Trophoblast cell (in vitro differentiated cells and primary cell): ENCODE results near the gene PKLR.
A peak's percentile ranks its signal among the peaks of the same experiment; 100 is the strongest.

Source experiments
- DNase-seq, 2 donors: peaks; one replicate each; pipeline ENCODE4 v3.0.0-alpha.2; 2016
- H2AFZ ChIP-seq: 2 replicates; pipeline ENCODE4 v1.6.1; 2013; ENCODE audit warnings: low read length, moderate library complexity, mild to moderate bottlenecking; ENCODE audit not compliant: insufficient read depth, poor library complexity
- H2AK5ac ChIP-seq: 2 replicates; pipeline ENCODE4 v1.6.1; 2013; ENCODE audit warnings: mild to moderate bottlenecking, low read length
- H2BK120ac ChIP-seq: 2 replicates; pipeline ENCODE4 v1.6.1; 2013; ENCODE audit warnings: low read length, mild to moderate bottlenecking, moderate library complexity; ENCODE audit not compliant: insufficient read depth, poor library complexity
- H2BK12ac ChIP-seq: 2 replicates; pipeline ENCODE4 v1.6.1; 2013; ENCODE audit warnings: mild to moderate bottlenecking, low read length, moderate library complexity
- H2BK5ac ChIP-seq: 2 replicates; pipeline ENCODE4 v1.6.1; 2013; ENCODE audit warnings: low read length, low read depth, moderate library complexity, mild to moderate bottlenecking; ENCODE audit not compliant: poor library complexity
- H3K14ac ChIP-seq: 2 replicates; pipeline ENCODE4 v1.6.1; 2013; ENCODE audit warnings: mild to moderate bottlenecking, low read length
- H3K18ac ChIP-seq: 2 replicates; pipeline ENCODE4 v1.6.1; 2013; ENCODE audit warnings: mild to moderate bottlenecking, low read length
- H3K23ac ChIP-seq: 2 replicates; pipeline ENCODE4 v1.6.1; 2013; ENCODE audit warnings: low read length
- H3K27ac ChIP-seq: 2 replicates; pipeline ENCODE4 v1.5.1; 2013; ENCODE audit warnings: low read depth, mild to moderate bottlenecking, inconsistent platforms, low read length, moderate library complexity
- H3K27me3 ChIP-seq: 2 replicates; pipeline ENCODE4 v1.6.1; 2013; ENCODE audit warnings: inconsistent platforms, mild to moderate bottlenecking, low read length, moderate library complexity; ENCODE audit not compliant: insufficient read depth
- H3K36me3 ChIP-seq, 2 experiments: 1 replicate in 1 of 2; 2 replicates in 1 of 2; pipeline ENCODE4 v1.6.1; 2013; ENCODE audit warnings: low read length in 2 of 2, mild to moderate bottlenecking in 2 of 2, moderate library complexity in 1 of 2; ENCODE audit not compliant: insufficient read depth in 2 of 2, control insufficient read depth in 1 of 2
- H3K4ac ChIP-seq: 2 replicates; pipeline ENCODE4 v1.6.1; 2013; ENCODE audit warnings: low read depth, mild to moderate bottlenecking, low read length, moderate library complexity
- H3K4me1 ChIP-seq, 2 experiments: 1 replicate in 1 of 2; 2 replicates in 1 of 2; pipeline ENCODE4 v1.6.1; 2013; ENCODE audit warnings: low read length in 2 of 2, mild to moderate bottlenecking in 2 of 2, moderate library complexity in 1 of 2; ENCODE audit not compliant: insufficient read depth in 2 of 2, control insufficient read depth in 1 of 2
- H3K4me2 ChIP-seq: 2 replicates; pipeline ENCODE4 v1.6.1; 2013; ENCODE audit warnings: inconsistent platforms, mild to moderate bottlenecking, low read length, moderate library complexity
- H3K4me3 ChIP-seq: 2 replicates; pipeline ENCODE4 v1.5.1; 2013; ENCODE audit warnings: mild to moderate bottlenecking, low read depth, low read length, inconsistent platforms
- H3K79me1 ChIP-seq: one replicate; pipeline ENCODE4 v1.6.1; 2013; ENCODE audit warnings: low read length
- H3K79me2 ChIP-seq: 2 replicates; pipeline ENCODE4 v1.6.1; 2013; ENCODE audit warnings: low read length, mild to moderate bottlenecking; ENCODE audit not compliant: control insufficient read depth, insufficient read depth, poor library complexity
- H3K9ac ChIP-seq: 2 replicates; pipeline ENCODE4 v1.6.1; 2013; ENCODE audit warnings: mild to moderate bottlenecking, low read length
- H3K9me3 ChIP-seq: 2 replicates; pipeline ENCODE4 v1.6.1; 2013; ENCODE audit warnings: low read depth, mild to moderate bottlenecking, control low read depth, inconsistent platforms, low read length; ENCODE audit not compliant: insufficient read depth
- H4K12ac ChIP-seq: 2 replicates; pipeline ENCODE4 v1.6.1; 2013; ENCODE audit warnings: low read depth, mild to moderate bottlenecking, low read length, moderate library complexity
- H4K8ac ChIP-seq: 2 replicates; pipeline ENCODE4 v1.6.1; 2013; ENCODE audit warnings: low read depth, mild to moderate bottlenecking, low read length, moderate library complexity
- H4K91ac ChIP-seq: one replicate; pipeline ENCODE4 v1.6.1; 2013; ENCODE audit warnings: low read depth, mild to moderate bottlenecking, low read length, moderate library complexity
- WGBS: extraction: QIAGEN DNeasy Blood & Tissue Kit; methylation state at CpG from one replicate; pipeline ENCODE4 v1.1.7; 2013; ENCODE audit warnings: missing lambda C conversion rate; ENCODE audit not compliant: insufficient read length, insufficient coverage; ENCODE audit errors: extremely low coverage; 5-methylcytosine and 5-hydroxymethylcytosine counted together

The PKLR gene

DNA sequence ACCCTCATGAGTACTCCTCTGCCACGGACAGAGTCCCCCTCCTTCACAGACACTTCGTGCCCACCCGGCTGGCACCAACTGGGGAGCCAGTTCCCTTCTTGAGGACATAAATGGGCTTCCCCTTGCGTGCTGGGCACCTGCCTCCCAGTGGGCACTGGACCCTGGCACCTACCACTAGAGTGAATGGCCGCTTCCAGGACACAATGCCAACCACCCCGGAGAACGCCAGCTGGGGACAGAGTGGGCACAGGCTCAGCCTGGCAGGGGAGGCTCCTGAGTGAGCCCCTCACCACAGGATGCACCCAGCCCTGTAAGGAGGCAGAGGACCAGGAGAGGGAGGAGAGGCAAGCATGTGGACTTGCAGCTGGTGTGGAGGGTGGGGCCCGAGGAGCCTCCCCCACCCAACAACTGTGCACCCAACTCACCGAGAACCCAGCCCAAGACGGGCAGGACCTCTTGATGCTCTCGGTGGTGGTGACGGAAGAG, 47.0 kb downstream of the PKLR start:
- no peak for DNase-seq
- peaks cover 19 to 25% of the 10 kb centered on the region in 2 experiments for H3K36me3 ChIP-seq
- H3K27ac ChIP-seq = no peak overlapping the region
- peak overlapping the region; percentile 33 for H4K12ac ChIP-seq
- peak overlapping the region; percentile 7 for H2BK12ac ChIP-seq
- H3K4ac ChIP-seq = no peak overlapping the region
- H2AFZ ChIP-seq = peak overlapping the region; percentile 67
- no peaks in the 10 kb centered on the region for H3K9me3 ChIP-seq
- peak overlapping the region; percentile 81 for H3K18ac ChIP-seq
- peaks cover 23 to 25% of the 10 kb centered on the region in 2 experiments for H3K4me1 ChIP-seq
- H3K27me3 ChIP-seq = no peaks in the 10 kb centered on the region
- peaks cover 11% of the 10 kb centered on the region for H3K79me2 ChIP-seq
- H2BK120ac ChIP-seq = no peak overlapping the region
- peak overlapping the region; percentile 80 for H4K8ac ChIP-seq
- H3K23ac ChIP-seq = no peak overlapping the region
- peak overlapping the region; percentile 96 for H3K4me2 ChIP-seq
- peak overlapping the region; percentile 84 for H3K4me3 ChIP-seq
- H3K9ac ChIP-seq = no peak overlapping the region
- H2BK5ac ChIP-seq = no peak overlapping the region
- H2AK5ac ChIP-seq = peak overlapping the region; percentile 69
- no CpG with 5 or more reads among the region's 12 CpGs for WGBS
- H3K14ac ChIP-seq = peak overlapping the region; percentile 90
- H4K91ac ChIP-seq = peak overlapping the region; percentile 81
- peaks cover 13% of the 10 kb centered on the region for H3K79me1 ChIP-seq

DNA sequence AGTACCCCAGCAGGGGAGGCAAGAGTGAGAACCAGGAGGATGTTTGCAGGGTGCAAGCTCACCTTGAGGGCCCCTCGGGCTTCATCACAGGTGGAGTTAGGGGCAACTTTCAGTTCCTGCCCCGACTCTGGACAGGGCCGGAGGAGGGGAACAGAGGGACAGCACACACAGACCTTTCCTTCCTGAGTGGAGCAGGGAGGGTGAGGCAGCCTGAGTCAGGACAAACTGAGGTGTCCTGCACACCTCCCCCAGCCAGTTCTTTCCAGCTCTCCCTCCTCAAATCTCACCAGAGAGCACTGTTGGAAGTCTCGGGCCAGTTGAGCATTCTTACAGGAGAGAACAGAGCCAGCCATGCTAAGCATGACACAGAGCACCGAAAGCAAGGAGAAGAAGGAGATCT, 47.4 kb downstream of the PKLR start:
- peak overlapping the region; percentile 8 for H4K91ac ChIP-seq
- H3K4ac ChIP-seq = no peak overlapping the region
- H4K8ac ChIP-seq = no peak overlapping the region
- H2BK12ac ChIP-seq = no peak overlapping the region
- H3K9me3 ChIP-seq = no peaks in the 10 kb centered on the region
- no peaks in the 10 kb centered on the region for H3K27me3 ChIP-seq
- H3K79me1 ChIP-seq = peaks cover 13% of the 10 kb centered on the region
- peaks cover 21 to 23% of the 10 kb centered on the region in 2 experiments for H3K36me3 ChIP-seq
- peaks cover 23 to 25% of the 10 kb centered on the region in 2 experiments for H3K4me1 ChIP-seq
- no peak overlapping the region for H2BK120ac ChIP-seq
- peaks cover 11% of the 10 kb centered on the region for H3K79me2 ChIP-seq
- H4K12ac ChIP-seq = no peak overlapping the region
- no peak overlapping the region for H3K27ac ChIP-seq
- peak overlapping the region; percentile 96 for H3K4me2 ChIP-seq
- no peak overlapping the region for H2AFZ ChIP-seq
- no peak for DNase-seq
- H3K9ac ChIP-seq = no peak overlapping the region
- peak overlapping the region; percentile 69 for H2AK5ac ChIP-seq
- no peak overlapping the region for H3K4me3 ChIP-seq
- WGBS = no CpG with 5 or more reads among the region's 5 CpGs
- no peak overlapping the region for H3K14ac ChIP-seq
- H2BK5ac ChIP-seq = no peak overlapping the region
- no peak overlapping the region for H3K18ac ChIP-seq
- H3K23ac ChIP-seq = no peak overlapping the region

DNA sequence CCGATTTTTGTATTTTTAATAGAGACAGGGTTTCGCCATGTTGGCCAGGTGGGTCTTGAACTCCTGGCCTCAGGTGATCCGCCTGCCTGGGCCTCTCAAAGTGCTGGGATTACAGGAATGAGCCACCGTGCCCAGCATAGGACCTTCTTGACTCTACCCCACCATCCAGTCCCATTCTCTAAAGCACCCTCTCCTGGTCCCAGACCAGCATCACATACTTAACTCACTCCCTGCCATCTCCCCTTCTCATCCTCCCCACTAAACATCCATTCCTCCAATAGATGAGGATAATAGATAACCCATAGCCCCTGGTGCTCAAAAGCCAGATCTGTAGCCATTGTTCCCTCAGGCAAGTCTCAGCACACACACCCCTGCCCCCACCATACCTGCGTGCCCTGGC, 48.0 kb downstream of the PKLR start:
- Histone ChIP-seq H2AK5ac (peak overlapping the region; percentile 6), H3K9me3 (no peaks in the 10 kb centered on the region)
- WGBS = no CpG with 5 or more reads among the region's 5 CpGs

DNA sequence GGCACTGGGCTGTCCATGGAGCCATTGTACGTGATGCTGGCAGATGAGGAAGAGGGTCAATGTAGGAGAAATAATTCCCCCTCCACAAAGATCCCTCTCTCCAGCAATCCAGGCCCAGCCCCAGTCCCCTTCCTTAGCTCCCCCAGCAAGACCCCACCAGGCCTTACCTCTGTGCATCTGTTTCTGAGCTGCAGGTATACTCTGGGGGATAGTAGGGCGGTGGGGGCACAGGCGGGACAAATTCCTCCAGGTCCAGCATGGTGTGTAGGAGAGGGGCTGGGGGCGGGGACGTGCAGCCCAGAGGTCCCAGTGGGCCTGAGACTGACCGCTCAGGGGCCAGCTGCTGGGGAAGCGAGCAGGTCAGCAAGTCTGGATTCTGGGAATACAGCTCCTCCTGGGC, 49.7 kb downstream of the PKLR start:
- no peak overlapping the region for H3K23ac ChIP-seq
- no peak overlapping the region for H2AFZ ChIP-seq
- peak overlapping the region; percentile 0 for H2BK12ac ChIP-seq
- H3K79me2 ChIP-seq = peaks cover 11% of the 10 kb centered on the region
- no peak overlapping the region for H2BK120ac ChIP-seq
- H3K79me1 ChIP-seq = peaks cover 13% of the 10 kb centered on the region
- H4K91ac ChIP-seq = no peak overlapping the region
- H3K9me3 ChIP-seq = no peaks in the 10 kb centered on the region
- no peak overlapping the region for H3K4ac ChIP-seq
- H4K12ac ChIP-seq = no peak overlapping the region
- H3K27ac ChIP-seq = no peak overlapping the region
- no CpG with 5 or more reads among the region's 7 CpGs for WGBS
- H3K9ac ChIP-seq = no peak overlapping the region
- peaks cover 23 to 25% of the 10 kb centered on the region in 2 experiments for H3K4me1 ChIP-seq
- peaks cover 22 to 31% of the 10 kb centered on the region in 2 experiments for H3K36me3 ChIP-seq
- DNase-seq = no peak
- H3K18ac ChIP-seq = no peak overlapping the region
- no peak overlapping the region for H3K14ac ChIP-seq
- H3K27me3 ChIP-seq = no peaks in the 10 kb centered on the region
- H4K8ac ChIP-seq = no peak overlapping the region
- no peak overlapping the region for H2AK5ac ChIP-seq
- H3K4me2 ChIP-seq = no peak overlapping the region
- no peak overlapping the region for H3K4me3 ChIP-seq
- no peak overlapping the region for H2BK5ac ChIP-seq

More for the DNA sequence above, 48.0 kb downstream of the PKLR start:
- Histone ChIP-seq H3K4me3 (no peak overlapping the region), H3K27me3 (no peaks in the 10 kb centered on the region), H3K23ac (no peak overlapping the region), H4K91ac (no peak overlapping the region), H3K27ac (no peak overlapping the region), H3K14ac (no peak overlapping the region), H3K4me1 (peaks cover 23 to 25% of the 10 kb centered on the region in 2 experiments), H2AFZ (no peak overlapping the region), H3K18ac (no peak overlapping the region), H4K12ac (no peak overlapping the region), H3K9ac (no peak overlapping the region), H2BK12ac (peak overlapping the region; percentile 51), H3K79me1 (peaks cover 13% of the 10 kb centered on the region), H4K8ac (no peak overlapping the region), H3K36me3 (peaks cover 21 to 26% of the 10 kb centered on the region in 2 experiments), H3K79me2 (peaks cover 11% of the 10 kb centered on the region), H2BK120ac (no peak overlapping the region), H2BK5ac (no peak overlapping the region), H3K4me2 (peak overlapping the region; percentile 9), H3K4ac (no peak overlapping the region)
- no peak for DNase-seq
